Stimulated activated CD8-positive, alpha-beta memory T cell treated with anti-CD3 and anti-CD28 coated beads, Interleukin-7, amount 100 ng/mL, for 48 hours (primary cell): ENCODE results near the gene SPATA31D1.
"Not testable (repeated sequence)": the region's sequence is repeated elsewhere in the genome, so short reads cannot be mapped to it uniquely, and the experiment has no call there.

Experiments used
- DNase-seq, 2 donors: peaks; one replicate each; pipeline ENCODE4 v3.0.0-alpha.2; 2020; ENCODE audit warnings: low read depth in 1 of 2; ENCODE audit errors: extremely low read depth in 1 of 2

Gene SPATA31D1

GRCh38 chr9:81988472-81988871 lies at the start of gene SPATA31D1:
SPATA31D1 (plus strand) TSS chr9:81988772; CDS start chr9:81988819, 47 bp downstream.
- not testable (repeated sequence) for DNase-seq

- not testable (repeated sequence) for DNase-seq
These were observed 45.2 kb upstream of the SPATA31D1 start, which contains the start of gene SPATA31D3 for GRCh38 chr9:81943393-81943792. SPATA31D3 (plus strand) TSS chr9:81943500; CDS start chr9:81943586, 86 bp downstream.

GRCh38 chr9:81948650-81949049 lies 39.9 kb upstream of the SPATA31D1 start:
- DNase-seq = not testable (repeated sequence)

GRCh38 chr9:81953096-81953495 lies 35.5 kb upstream of the SPATA31D1 start:
- DNase-seq = no peak

GRCh38 chr9:81955625-81956024 lies 32.9 kb upstream of the SPATA31D1 start:
- DNase-seq = no peak

GRCh38 chr9:81964218-81965171 lies 24.1 kb upstream of the SPATA31D1 start:
- DNase-seq = no peak

- no peak for DNase-seq
These were observed 20.5 kb upstream of the SPATA31D1 start for GRCh38 chr9:81968026-81968425.

GRCh38 chr9:81969971-81970370 lies 18.6 kb upstream of the SPATA31D1 start:
- no peak for DNase-seq

- DNase-seq = no peak
These were observed 16.8 kb upstream of the SPATA31D1 start for GRCh38 chr9:81971727-81972126.

GRCh38 chr9:81974764-81975163 lies 13.8 kb upstream of the SPATA31D1 start:
- DNase-seq = no peak

- DNase-seq = no peak
These were observed 12.2 kb upstream of the SPATA31D1 start for GRCh38 chr9:81976351-81976750.

- no peak for DNase-seq
These were observed 9.4 kb upstream of the SPATA31D1 start for GRCh38 chr9:81979196-81979595.

- DNase-seq = no peak
These were observed 8.0 kb upstream of the SPATA31D1 start for GRCh38 chr9:81980568-81980967.

GRCh38 chr9:81981883-81982282 lies 6.7 kb upstream of the SPATA31D1 start:
- DNase-seq = no peak

GRCh38 chr9:81984928-81985327 lies 3.6 kb upstream of the SPATA31D1 start:
- DNase-seq = no peak

- DNase-seq = no peak
These were observed 2.5 kb upstream of the SPATA31D1 start for GRCh38 chr9:81986051-81986450.

- no peak for DNase-seq
These were observed 1.1 kb downstream of the SPATA31D1 start for GRCh38 chr9:81989700-81990099.

GRCh38 chr9:81993656-81994055 lies 5.1 kb downstream of the SPATA31D1 start:
- no peak for DNase-seq

GRCh38 chr9:81999806-82000205 lies 11.2 kb downstream of the SPATA31D1 start:
- no peak for DNase-seq

- no peak for DNase-seq
These were observed 22.1 kb downstream of the SPATA31D1 start for GRCh38 chr9:82010711-82011110.

GRCh38 chr9:82011133-82011532 lies 22.6 kb downstream of the SPATA31D1 start:
- no peak for DNase-seq

GRCh38 chr9:82012276-82012675 lies 23.7 kb downstream of the SPATA31D1 start:
- DNase-seq = no peak
